SU-DHL-6 (cell line): ENCODE data around the gene DPM3.

Experiments
- CTCF ChIP-seq: fragments of 200-600 bp; sonication (generic); IDR thresholded peaks from one replicate; pipeline ENCODE4 v1.5.1; 2017; ENCODE audit warnings: antibody characterized with exemption, mild to moderate bottlenecking, low read length, moderate library complexity; ENCODE audit not compliant: insufficient read depth, poor library complexity, severe bottlenecking
- EZH2phosphoT487 ChIP-seq: fragments of 200-600 bp; sonication (generic), shearing (Covaris generic); conservative IDR thresholded peaks from 2 replicates; pipeline ENCODE4 v1.6.1; 2018; ENCODE audit warnings: mild to moderate bottlenecking, antibody characterized with exemption, low read length, moderate library complexity, mixed read lengths

DNA sequence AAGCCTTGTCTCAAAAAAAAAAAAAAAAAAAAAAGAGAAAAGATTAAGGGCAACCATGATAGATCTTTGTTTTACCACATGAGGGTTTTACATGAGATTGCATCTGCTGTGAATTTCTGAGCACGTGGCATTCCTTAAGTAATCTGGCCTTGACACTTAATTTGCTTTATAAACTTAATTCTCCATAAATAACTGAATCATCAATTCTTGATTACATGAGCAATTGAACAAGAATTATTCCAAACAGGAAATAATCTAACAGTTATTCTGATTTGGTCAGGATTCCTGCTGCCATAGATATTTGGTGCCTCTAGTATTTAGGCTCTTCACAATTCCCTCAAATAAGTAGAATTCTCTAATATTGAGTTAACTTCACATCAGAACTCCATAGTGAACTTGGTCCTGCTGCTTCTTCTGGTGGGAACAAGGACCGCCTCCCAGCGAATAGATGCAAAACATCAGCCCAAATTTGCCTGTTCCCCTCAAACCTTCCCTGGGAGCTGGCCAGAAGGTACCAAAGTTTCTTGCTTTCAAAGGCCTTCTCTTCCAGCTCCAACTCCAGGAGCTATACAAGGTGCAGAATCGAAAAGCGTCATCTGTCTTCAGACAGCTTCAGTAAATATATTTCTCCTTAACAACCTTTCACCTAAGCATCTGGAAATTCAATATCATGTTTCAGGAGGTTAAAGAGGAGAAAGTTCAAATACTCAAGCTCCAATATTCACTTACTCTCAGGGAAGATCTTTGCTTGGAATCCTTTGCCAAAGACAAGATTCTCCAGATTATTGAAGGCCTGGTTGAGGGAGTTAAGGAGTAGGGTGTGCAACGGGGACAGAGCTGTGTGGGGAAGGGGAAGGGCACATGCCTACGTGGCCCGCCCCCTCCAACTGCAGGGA is 31.8 kb upstream of the DPM3 start:
- TF ChIP-seq CTCF: no peak
- TF ChIP-seq EZH2phosphoT487: no peak
